NCI-H128 (cell line): ENCODE measurements around the gene ZGLP1.
"Not testable (repeated sequence)": the region's sequence is repeated elsewhere in the genome, so short reads cannot be mapped to it uniquely, and the experiment has no call there.

Experiments used
- DNase-seq: peaks from one replicate; lab custom pipeline; 2025; ENCODE audit not compliant: unreplicated experiment; lab: John Stamatoyannopoulos, UW

The ZGLP1 gene

GRCh38 chr19:10309423-10309822 lies at the start of gene ZGLP1:
Gene ZGLP1 (minus strand): TSS chr19:10309815.
- DNase-seq = no peak

- DNase-seq = no peak
These were observed 46.8 kb upstream of the ZGLP1 start for GRCh38 chr19:10356431-10356830.

GRCh38 chr19:10353793-10354391 lies 44.3 kb upstream of the ZGLP1 start:
- no peak for DNase-seq

- no peak for DNase-seq
These were observed 43.4 kb upstream of the ZGLP1 start for GRCh38 chr19:10352764-10353671.

GRCh38 chr19:10346509-10346908 lies 36.9 kb upstream of the ZGLP1 start:
- DNase-seq = no peak

- DNase-seq = no peak
These were observed 35.2 kb upstream of the ZGLP1 start for GRCh38 chr19:10344780-10345179.

- no peak for DNase-seq
These were observed 33.9 kb upstream of the ZGLP1 start for GRCh38 chr19:10343495-10343894.

DNA sequence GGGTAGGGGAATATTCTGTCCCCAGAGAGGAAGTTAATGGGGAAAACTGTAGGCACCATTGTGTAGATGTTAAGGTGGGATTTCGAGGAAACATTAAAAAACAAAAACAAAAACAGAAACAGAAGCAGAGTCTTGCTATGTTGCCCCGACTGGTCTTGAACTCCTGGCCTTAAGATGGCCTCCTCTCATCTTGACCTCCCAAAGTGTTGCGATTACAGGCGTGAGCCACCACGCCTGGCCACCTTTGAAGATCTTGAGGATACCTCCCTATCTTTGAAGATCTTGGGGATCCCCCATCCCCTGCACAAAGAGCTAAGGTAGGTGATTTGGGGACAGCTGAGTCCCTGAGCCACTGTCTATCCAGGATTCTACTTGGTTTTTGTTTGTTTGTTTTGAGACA lies 30.4 kb upstream of the ZGLP1 start:
- DNase-seq = no peak

GRCh38 chr19:10339380-10339960 lies 29.9 kb upstream of the ZGLP1 start, which contains the start of gene ICAM3:
Gene ICAM3 (minus strand): TSS chr19:10339624. CDS start chr19:10339614, 10 bp downstream.
- DNase-seq = no peak

DNA sequence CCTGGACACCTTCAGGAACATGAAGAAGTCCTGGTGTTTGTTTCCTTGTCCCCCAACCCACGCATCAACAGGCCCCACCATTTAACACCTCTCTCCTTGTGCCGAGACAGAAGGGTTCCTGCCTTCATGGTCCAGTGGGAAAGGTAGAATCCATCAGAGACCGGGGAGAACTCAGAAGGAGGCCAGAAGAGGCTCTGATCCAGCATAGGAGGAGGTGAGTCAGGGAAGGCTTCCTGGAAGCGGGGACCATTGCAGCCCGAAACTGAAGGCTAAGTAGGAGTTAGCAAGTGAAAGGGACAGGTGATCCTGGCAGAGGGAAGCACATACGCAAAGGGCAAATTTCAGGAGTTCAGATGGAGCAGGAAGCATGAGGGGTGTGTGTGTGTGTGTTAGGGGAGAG lies 29.3 kb upstream of the ZGLP1 start:
- no peak for DNase-seq

DNA sequence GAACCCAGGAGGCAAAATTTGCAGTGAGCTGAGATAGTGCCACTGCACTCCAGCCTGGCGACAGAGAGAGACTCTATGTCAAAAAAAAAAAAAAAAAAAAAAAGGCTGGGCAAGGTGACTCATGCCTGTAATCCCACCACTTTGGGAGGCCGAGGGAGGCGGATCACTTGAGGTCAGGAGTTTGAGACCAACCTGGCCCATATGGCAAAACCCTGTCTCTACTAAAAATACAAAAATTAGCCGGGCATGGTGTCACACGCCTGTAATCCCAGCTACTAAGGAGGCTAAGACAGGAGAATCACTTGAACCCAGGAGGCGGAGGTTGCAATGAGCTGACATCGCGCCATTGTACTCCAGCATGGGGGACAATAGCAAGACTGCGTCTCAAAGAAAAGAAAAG lies 27.1 kb upstream of the ZGLP1 start:
- not testable (repeated sequence) for DNase-seq

DNA sequence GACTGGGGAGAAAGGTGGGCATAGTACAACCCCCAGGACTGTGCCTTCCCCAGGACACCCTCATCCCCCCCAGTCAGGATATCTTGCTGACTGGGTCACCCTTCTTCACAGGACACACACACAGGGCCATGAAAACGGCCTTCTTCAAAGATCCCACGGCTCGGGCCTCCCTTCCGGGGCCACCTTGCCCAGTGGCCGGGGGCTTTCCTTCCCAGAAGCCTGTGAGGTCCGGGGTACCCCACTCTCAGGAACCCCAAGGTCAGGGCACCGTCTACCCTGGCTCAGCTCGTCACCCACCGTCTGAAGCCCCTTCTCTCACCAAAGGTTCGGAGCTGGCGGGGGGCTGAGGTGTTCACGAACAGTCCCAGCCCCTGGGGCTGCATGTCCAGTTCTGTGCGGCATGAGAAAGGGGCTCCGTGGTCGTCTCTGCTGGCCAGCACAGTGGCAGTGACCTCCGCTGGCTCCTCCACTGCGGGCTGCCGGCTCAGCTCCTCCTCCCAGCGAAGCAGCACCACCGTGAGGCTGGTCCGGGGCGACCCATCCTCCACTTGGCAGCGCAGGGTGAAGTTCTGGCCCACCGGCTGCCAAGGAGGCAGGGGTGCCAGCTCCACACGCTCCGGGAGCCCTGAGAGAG lies 25.9 kb upstream of the ZGLP1 start:
- no peak for DNase-seq

- DNase-seq = no peak
These were observed 25.2 kb upstream of the ZGLP1 start for GRCh38 chr19:10334588-10335351.

DNA sequence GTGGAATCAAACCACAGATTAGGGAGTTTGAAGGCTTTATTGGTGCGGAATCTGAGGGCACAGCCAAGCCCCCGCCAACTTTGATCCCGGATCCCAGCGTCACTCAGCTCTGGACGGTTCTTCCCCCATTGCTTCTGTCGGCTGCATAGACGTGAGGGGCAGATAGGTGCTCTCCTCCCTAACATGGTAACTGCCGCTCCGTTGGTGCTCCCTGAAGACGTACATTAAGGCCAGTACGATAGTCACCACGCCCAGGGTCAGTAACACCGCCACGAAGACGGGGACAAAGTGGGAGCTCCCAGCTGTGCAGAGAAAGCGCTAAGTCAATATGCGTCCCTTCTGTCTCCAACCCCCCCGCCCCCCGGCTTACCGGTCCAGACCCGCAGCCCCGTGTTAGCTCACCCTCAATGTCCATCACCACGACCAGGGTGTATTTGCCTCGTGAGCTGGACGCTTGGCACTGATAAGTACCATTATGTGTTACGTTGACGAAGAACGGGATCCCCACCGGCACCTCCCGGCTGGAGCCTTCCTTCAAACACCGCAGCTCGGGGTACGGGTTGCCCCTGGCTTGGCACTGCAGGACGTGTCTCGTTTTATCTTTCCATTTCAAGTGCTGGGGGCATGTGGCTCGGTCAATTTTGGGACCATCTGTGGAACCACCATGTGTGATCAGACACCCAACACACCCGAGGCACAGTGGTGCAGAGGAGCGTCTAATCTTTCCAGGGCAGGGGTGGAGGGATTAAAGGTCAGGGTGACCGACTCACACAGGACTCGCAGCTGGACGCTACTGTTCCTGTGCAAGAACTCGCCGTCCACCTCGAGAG lies 24.4 kb upstream of the ZGLP1 start:
- DNase-seq = no peak

- peak; percentile 92 for DNase-seq
These were observed 23.5 kb upstream of the ZGLP1 start, which contains the start of gene RAVER1 for GRCh38 chr19:10332965-10333757. Gene RAVER1 (minus strand): TSS chr19:10333529. CDS start chr19:10333507, 22 bp downstream.

DNA sequence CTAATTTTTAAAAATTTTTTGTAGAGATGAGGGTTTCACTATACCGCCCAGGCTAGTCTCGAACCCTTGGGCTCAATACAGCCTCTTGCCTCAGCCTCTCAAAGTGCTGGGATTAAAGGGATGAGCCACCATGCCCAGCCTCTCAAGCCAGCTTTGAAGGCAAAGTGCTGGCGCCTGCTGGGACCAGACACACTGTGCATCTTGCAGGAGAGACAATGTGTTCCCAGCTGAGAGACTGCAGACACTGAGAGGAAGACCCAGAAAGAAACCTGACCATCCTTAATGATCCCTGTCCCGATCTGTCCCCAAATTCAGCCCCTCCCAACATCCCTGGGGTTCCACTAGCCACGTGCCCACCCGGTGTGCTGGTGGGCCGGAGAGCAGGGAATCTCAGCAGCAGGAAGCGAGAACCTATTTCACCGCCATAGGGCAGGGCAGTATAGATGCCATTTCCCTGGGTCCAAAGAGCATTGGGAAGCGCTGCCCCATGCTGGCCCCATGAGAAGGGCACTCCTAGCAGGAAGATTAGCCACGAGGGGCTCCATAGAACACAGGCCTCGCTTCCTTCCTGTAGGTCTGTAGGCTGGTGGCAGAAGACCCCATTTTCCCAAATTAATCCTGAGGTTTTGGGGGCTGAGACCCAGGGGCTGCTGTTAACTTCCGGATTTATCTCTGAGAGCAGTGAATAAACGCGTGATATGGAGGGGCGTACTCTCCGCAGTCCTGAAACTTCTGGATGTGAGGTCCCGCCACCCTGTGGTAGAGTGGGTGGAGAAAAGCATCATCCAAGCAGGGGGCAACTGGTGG lies 22.7 kb upstream of the ZGLP1 start:
- DNase-seq = no peak

- DNase-seq = no peak
These were observed 19.9 kb upstream of the ZGLP1 start for GRCh38 chr19:10329555-10329954.
